Heart left ventricle (tissue), 16 donors: Measurements from ENCODE around the gene PLBD2. TPM values are rescaled to one million over a fixed set of nuclear protein-coding genes. Genes with fewer than 3 reads are reported as not detected.

Experiments used
- ATAC-seq, 4 donors: fragments of 200-7000 bp; cut with Tn5 transposase; one replicate each; pipeline ENCODE4 v1.9.1; 2020 to 2022; ENCODE audit warnings: moderate library complexity in 4 of 4, mild to moderate bottlenecking in 3 of 4, moderate number of reproducible peaks in 1 of 4
- DNase-seq, 5 donors: peaks; one replicate each; pipeline ENCODE4 v3.0.0-alpha.2; 2020
- H3K27ac ChIP-seq, 12 donors: fragments of 200-600 bp; sonication (generic) in 4 of 12; one replicate each; pipeline versions ENCODE4 v1.5.0 to v1.8.0; 2016 to 2022; ENCODE audit warnings: mild to moderate bottlenecking in 2 of 12
- H3K27me3 ChIP-seq, 9 donors: fragments of 200-600 bp; sonication (generic) in 2 of 9; one replicate each; pipeline versions ENCODE4 v1.5.1 to v1.8.0; 2016 to 2022; ENCODE audit warnings: mild to moderate bottlenecking in 3 of 9
- H3K36me3 ChIP-seq, 9 donors: fragments of 200-600 bp; sonication (generic) in 2 of 9; one replicate each; pipeline versions ENCODE4 v1.5.0 to v1.8.0; 2018 to 2022; ENCODE audit warnings: mild to moderate bottlenecking in 2 of 9
- H3K4me1 ChIP-seq, 12 donors: fragments of 200-600 bp; sonication (generic) in 4 of 12; one replicate each; pipeline versions ENCODE4 v1.5.0 to v1.8.0; 2016 to 2022; ENCODE audit warnings: mild to moderate bottlenecking in 3 of 12
- H3K4me3 ChIP-seq, 12 donors: fragments of 200-600 bp; sonication (generic) in 4 of 12; one replicate each; pipeline versions ENCODE4 v1.5.0 to v1.8.0; 2017 to 2022; ENCODE audit warnings: mild to moderate bottlenecking in 9 of 12, moderate library complexity in 4 of 12
- H3K9me3 ChIP-seq, 12 donors: fragments of 200-600 bp; sonication (generic) in 4 of 12; one replicate each; pipeline versions ENCODE4 v1.5.0 to v1.8.0; 2016 to 2022; ENCODE audit warnings: mild to moderate bottlenecking in 1 of 12
- CTCF ChIP-seq, 12 donors: fragments of 200-600 bp; sonication (generic) in 4 of 12; IDR thresholded peaks; one replicate each; pipeline versions ENCODE4 v1.5.0 to v1.8.0; 2018 to 2022; ENCODE audit warnings: antibody characterized with exemption in 12 of 12, mild to moderate bottlenecking in 5 of 12
- POLR2A ChIP-seq, 2 donors: fragments of 450-650 bp; IDR thresholded peaks; one replicate each; pipeline ENCODE4 v1.6.1; 2017; ENCODE audit warnings: antibody characterized with exemption in 2 of 2, mild to moderate bottlenecking in 2 of 2, moderate library complexity in 2 of 2
- WGBS, 4 donors: extraction: QIAGEN DNeasy Blood & Tissue Kit in 2 of 4; methylation state at CpG; one replicate each; pipeline versions ENCODE4 v1.1.5 to v1.1.7; 2013 to 2018; 5-methylcytosine and 5-hydroxymethylcytosine counted together
- intact Hi-C, 10 donors: fragments of 100-400 bp; cut with DNase I; formaldehyde crosslinking; loops; one replicate each; pipeline versions ENCODE4 v1.11.1 to v1.14.2; 2022
- polyA plus RNA-seq, 2 donors: library from polyadenylated mRNA; stranded (reverse); fragments of 200-250 nt; gene quantifications; one replicate each; pipeline ENCODE4 v1.2.3, GENCODE V29; 2013
- total RNA-seq, 9 donors: library from RNA; depleted of rRNA in 2 of 9; stranded (reverse); fragments of >200 nt in 2 of 9; fragmentation: NEBNext Ultra II Directional in 3 of 9; extraction: Animal tissue kit (Norgen Biotek cat#: 25700) in 3 of 9; gene quantifications; one replicate each; pipeline versions ENCODE4 v1.1.0 to v1.2.4, GENCODE V29; 2016 to 2023
- donor health status: ischemic (EF 13 %, LVEDD 7.1; RV severe dilation, severe dysfunction).
- donor health status: healthy with polysubstance abuse.
- donor health status: DM: no; HTN: yes; CAD: no.
- donor health status: DM: no; HTN: no; CAD: no.
- donor health status: ischemic (EF 25% LVEDD 6.9; RV normal size, moderate dysfunction).
- donor health status: ischemic (EF 25% LVEDD 5.7; RV mildly dilated, moderate dysfunction).
- donor health status: healthy.
- donor health status: DM: yes; HTN: yes; CAD: no.
- donor health status: ischemic (EF 35%, LVEDD 5.7; RV mildly dilated, moderate dysfunction).
- donor health status: nonischemic (EF 11% LVEDD 7.7; RV severe dilation, severe dysfunction).
- donor health status: DM: yes; HTN: yes; CAD: no.
- donor health status: PGD.
- donor health status: ischemic (EF 29% LVEDD 5.4; RV normal size, mild dysfunction).
- donor health status: nonischemic (EF 23%, LVEDD 6.1; RV moderate dilation, normal function).

The PLBD2 gene
- total and polyA plus RNA-seq, 11 donors, result 15.6 to 66.6 (median 31.8) TPM

- Histone ChIP-seq H3K36me3 (peaks cover 0 to 44% (median 23%) of the 10 kb centered on the region in 9 donors), H3K4me1 (peaks cover 0 to 60% (median 30%) of the 10 kb centered on the region in 12 donors), H3K27ac (peak overlapping the region in 2 of 12 donors; percentile 4 to 31), H3K4me3 (no peak overlapping the region), H3K9me3 (no peaks in the 10 kb centered on the region), H3K27me3 (no peaks in the 10 kb centered on the region)
- ATAC-seq (no peak), DNase-seq (no peak)
- 96 to 100% (median 100%) methylated on average over 1 of the region's 1 CpG for WGBS, 4 donors
- TF ChIP-seq POLR2A (IDR thresholded peaks at IDR 0.05) (no peak), CTCF (IDR thresholded peaks at IDR 0.05) (no peak)
- intact Hi-C loops, result loop anchor here in 1 of 10 donors (5.0 kb wide), 1 partner anchor 37 kb away; no protein-coding TSS in a partner anchor
These were observed 28.5 kb upstream of the PLBD2 start for GRCh38 chr12:113329791-113330417.

GRCh38 chr12:113330505-113330904, 27.9 kb upstream of the PLBD2 start:
- ATAC-seq, result no peak
- TF ChIP-seq CTCF (IDR thresholded peaks at IDR 0.05), result no peak
- TF ChIP-seq POLR2A (IDR thresholded peaks at IDR 0.05), result no peak
- intact Hi-C loops, result no loop called here
- no peak for DNase-seq
- no peak overlapping the region for H3K27ac ChIP-seq
- peaks cover 0 to 60% (median 34%) of the 10 kb centered on the region in 12 donors for H3K4me1 ChIP-seq
- H3K27me3 ChIP-seq, result no peaks in the 10 kb centered on the region
- H3K4me3 ChIP-seq, result no peak overlapping the region
- WGBS, 4 donors, result 91 to 100% (median 96%) methylated on average over 2 of the region's 2 CpGs
- H3K36me3 ChIP-seq, result peaks cover 0 to 44% (median 23%) of the 10 kb centered on the region in 9 donors
- H3K9me3 ChIP-seq, result no peaks in the 10 kb centered on the region

GRCh38 chr12:113332688-113333417, 25.5 kb upstream of the PLBD2 start:
- no peak for DNase-seq
- Histone ChIP-seq H3K4me3 (peak overlapping the region in 9 of 12 donors; percentile 69 to 98 (median 79)), H3K27me3 (no peaks in the 10 kb centered on the region), H3K4me1 (peaks cover 0 to 40% (median 19%) of the 10 kb centered on the region in 12 donors), H3K27ac (peak overlapping the region in 4 of 12 donors; percentile 6 to 17 (median 10)), H3K9me3 (no peaks in the 10 kb centered on the region), H3K36me3 (peaks cover 0 to 44% (median 23%) of the 10 kb centered on the region in 9 donors)
- ATAC-seq, result no peak
- intact Hi-C loops, result no loop called here
- TF ChIP-seq CTCF (IDR thresholded peaks at IDR 0.05) (no peak), POLR2A (IDR thresholded peaks at IDR 0.05) (no peak)
- 62 to 77% (median 71%) methylated on average over 14 to 17 of the region's 17 CpGs for WGBS, 4 donors

- ATAC-seq (no peak), DNase-seq (no peak)
- Histone ChIP-seq H3K9me3 (no peaks in the 10 kb centered on the region), H3K36me3 (peaks cover 0 to 40% (median 23%) of the 10 kb centered on the region in 9 donors), H3K4me3 (peak overlapping the region in 10 of 12 donors; percentile 69 to 98 (median 79)), H3K27ac (peak overlapping the region in 4 of 12 donors; percentile 6 to 17 (median 10)), H3K4me1 (peaks cover 0 to 40% (median 19%) of the 10 kb centered on the region in 12 donors), H3K27me3 (no peaks in the 10 kb centered on the region)
- 79 to 84% (median 83%) methylated on average over 5 of the region's 5 CpGs for WGBS, 4 donors
- intact Hi-C loops, result no loop called here
- no peak for TF ChIP-seq CTCF (IDR thresholded peaks at IDR 0.05)
- TF ChIP-seq POLR2A (IDR thresholded peaks at IDR 0.05), result no peak
These were observed 25.0 kb upstream of the PLBD2 start for GRCh38 chr12:113333418-113333750.
